Kidney (tissue), 22 donors: ENCODE results near the gene DUSP16. TPM values are rescaled to one million over a fixed set of nuclear protein-coding genes. Genes with fewer than 3 reads are reported as not detected.
A peak's percentile ranks its signal among the peaks of the same experiment; 100 is the strongest.

Experiments used
- DNase-seq, 5 donors: peaks; one replicate each; pipeline ENCODE4 v3.0.0-alpha.2; 2013 to 2020
- FAIRE-seq: peaks from 2 replicates; lab custom pipeline; 2012; peaks lifted over from hg19 to GRCh38; lab: Jason Lieb, UNC
- H3K27ac ChIP-seq, 2 donors: one replicate each; pipeline ENCODE4 v1.7.0; 2013; ENCODE audit warnings: low read depth in 2 of 2, low read length in 2 of 2, inconsistent platforms in 1 of 2
- H3K27me3 ChIP-seq: one replicate; pipeline ENCODE4 v1.7.1; 2013; ENCODE audit warnings: low read length, inconsistent platforms; ENCODE audit not compliant: control insufficient read depth, insufficient read depth
- H3K36me3 ChIP-seq, 3 donors: one replicate each; pipeline versions ENCODE4 v1.7.0 to v1.7.1; 2013; ENCODE audit warnings: low read length in 3 of 3, control low read depth in 1 of 3, inconsistent platforms in 1 of 3; ENCODE audit not compliant: insufficient read depth in 3 of 3, control insufficient read depth in 2 of 3
- H3K4me1 ChIP-seq, 3 donors: one replicate each; pipeline versions ENCODE4 v1.7.0 to v1.7.1; 2013; ENCODE audit warnings: low read length in 3 of 3, inconsistent platforms in 1 of 3, low read depth in 1 of 3; ENCODE audit not compliant: control insufficient read depth in 2 of 3, insufficient read depth in 2 of 3
- H3K4me3 ChIP-seq, 3 donors: one replicate each; pipeline versions ENCODE4 v1.7.0 to v1.8.1; 2013; ENCODE audit warnings: low read length in 3 of 3, control low read depth in 1 of 3, inconsistent platforms in 1 of 3
- H3K9ac ChIP-seq, 3 donors: one replicate each; pipeline versions ENCODE4 v1.7.0 to v1.7.1; 2013; ENCODE audit warnings: low read length in 3 of 3, control low read depth in 1 of 3, inconsistent platforms in 1 of 3
- H3K9me3 ChIP-seq, 3 donors: one replicate each; pipeline versions ENCODE4 v1.7.0 to v1.7.1; 2013; ENCODE audit warnings: low read length in 3 of 3, control low read depth in 1 of 3, inconsistent platforms in 1 of 3; ENCODE audit not compliant: control insufficient read depth in 2 of 3, insufficient read depth in 1 of 3
- CTCF ChIP-seq: IDR thresholded peaks from 3 replicates; pipeline ENCODE4 v1.5.1; 2012; ENCODE audit warnings: mild to moderate bottlenecking, moderate library complexity, borderline replicate concordance; ENCODE audit not compliant: insufficient read depth; ENCODE audit errors: extremely low read depth
- intact Hi-C: fragments of 100-400 bp; cut with DNase I; formaldehyde crosslinking; loops from one replicate; pipeline ENCODE4 v1.11.1; 2022
- long read RNA-seq, 10 donors: library from polyadenylated mRNA in 1 of 10; unstranded in 1 of 10; transcript quantifications; one replicate each; pipeline ENCODE4 v2.0.0 and lab custom pipeline, GENCODE V29; 2021 to 2026
- polyA plus RNA-seq: library from polyadenylated mRNA; stranded (reverse); fragments of 350-450 nt; fragmentation: Illumina TruSeq; extraction: RNeasy Lipid Tissue Mini Kit (QIAGEN cat#74804); gene quantifications from one replicate; pipeline ENCODE4 v1.2.3, GENCODE V29; 2014; ENCODE audit warnings: low read depth, low replicate concordance; ENCODE audit not compliant: insufficient read depth
- total RNA-seq: library from RNA; stranded (reverse); fragmentation: NEBNext Ultra II Directional; extraction: Animal tissue kit (Norgen Biotek cat#: 25700); gene quantifications from one replicate; pipeline ENCODE4 v1.2.1, GENCODE V29; 2021
- donor health status: control.
- donor health status: control.
- donor health status: control.
- donor health status: control.
- donor health status: control.
- donor health status: DM: yes; HTN: yes; CAD: no.
- donor health status: Normal renal cell carcinoma (clear cell type).

The DUSP16 gene
- total RNA-seq (27.4 TPM), polyA plus RNA-seq (6.6 TPM)
- long read RNA-seq, donor 1, full-length matches to known transcripts, result 1 of 1 reads
- long read RNA-seq, donor 1, partial matches to known transcripts, result 0 of 1 reads
- long read RNA-seq, donor 1, other reads (novel, unspliced or antisense), result 0 of 1 reads
- long read RNA-seq, donor 2, full-length matches to known transcripts, result 1 of 6 reads
- long read RNA-seq, donor 2, partial matches to known transcripts, result 5 of 6 reads
- long read RNA-seq, donor 2, other reads (novel, unspliced or antisense), result 0 of 6 reads
- long read RNA-seq, donor 3, full-length matches to known transcripts, result 3 of 11 reads
- long read RNA-seq, donor 3, partial matches to known transcripts, result 8 of 11 reads
- long read RNA-seq, donor 3, other reads (novel, unspliced or antisense), result 0 of 11 reads
- long read RNA-seq, donor 4, full-length matches to known transcripts, result 4 of 13 reads
- long read RNA-seq, donor 4, partial matches to known transcripts, result 9 of 13 reads
- long read RNA-seq, donor 4, other reads (novel, unspliced or antisense), result 0 of 13 reads
- long read RNA-seq, donor 5, result 0 reads
- long read RNA-seq, donor 6, result 0 reads
- long read RNA-seq, donor 7, partial matches to known transcripts, result 0 of 13 reads
- long read RNA-seq, donor 7, other reads (novel, unspliced or antisense), result 12 of 13 reads
- long read RNA-seq, donor 8, full-length matches to known transcripts, result 2 of 9 reads
- long read RNA-seq, donor 8, partial matches to known transcripts, result 7 of 9 reads
- long read RNA-seq, donor 8, other reads (novel, unspliced or antisense), result 0 of 9 reads
- long read RNA-seq, donor 9, full-length matches to known transcripts, result 2 of 2 reads
- long read RNA-seq, donor 9, partial matches to known transcripts, result 0 of 2 reads
- long read RNA-seq, donor 9, other reads (novel, unspliced or antisense), result 0 of 2 reads
- long read RNA-seq, donor 10, full-length matches to known transcripts, result 3 of 3 reads
- long read RNA-seq, donor 10, partial matches to known transcripts, result 0 of 3 reads
- long read RNA-seq, donor 10, other reads (novel, unspliced or antisense), result 0 of 3 reads

GRCh38 chr12:12562585-12563261 is at the start of gene DUSP16:
TSS of gene DUSP16 (minus strand) at chr12:12562863. CDS start at chr12:12521098, 41,765 bp downstream.
- H3K4me1 ChIP-seq, result peaks cover 0 to 21% (median 0%) of the 10 kb centered on the region in 3 donors
- no peaks in the 10 kb centered on the region for H3K36me3 ChIP-seq
- TF ChIP-seq CTCF, result no peak
- H3K4me3 ChIP-seq, result peak within 1 kb of the TSS; percentile 80 to 85 (median 80)
- H3K27me3 ChIP-seq, result no peaks in the 10 kb centered on the region
- peak within 1 kb of the TSS; percentile 96 to 97 for H3K27ac ChIP-seq
- DNase-seq (peak; percentile 94 to 98 (median 97)), FAIRE-seq (no peak)
- intact Hi-C loops, result loop anchor here (10.0 kb wide), 1 partner anchor 188 kb away; no protein-coding TSS in a partner anchor
- H3K9me3 ChIP-seq, result no peaks in the 10 kb centered on the region
- H3K9ac ChIP-seq, result peak within 1 kb of the TSS; percentile 64 to 97 (median 92)

- intact Hi-C loops, result no loop called here
- peak overlapping the region; percentile 54 to 91 (median 90) for H3K4me3 ChIP-seq
- FAIRE-seq, result no peak
- peak overlapping the region; percentile 85 to 91 for H3K27ac ChIP-seq
- H3K4me1 ChIP-seq, result peaks cover 0 to 7% (median 5%) of the 10 kb centered on the region in 3 donors
- H3K27me3 ChIP-seq, result no peaks in the 10 kb centered on the region
- TF ChIP-seq CTCF, result no peak
- peak overlapping the region; percentile 63 to 74 (median 74) for H3K9ac ChIP-seq
- no peaks in the 10 kb centered on the region for H3K9me3 ChIP-seq
- no peaks in the 10 kb centered on the region for H3K36me3 ChIP-seq
- DNase-seq, result peak in 2 of 5 donors; percentile 71 to 78
Measured at GRCh38 chr12:12612358-12612757, 49.7 kb upstream of the DUSP16 start.

GRCh38 chr12:12611512-12612306 is 49.0 kb upstream of the DUSP16 start, which contains the start of gene CREBL2:
TSS of gene CREBL2 (plus strand) at chr12:12611876. CDS start at chr12:12612173, 297 bp downstream.
- H3K27me3 ChIP-seq, result no peaks in the 10 kb centered on the region
- intact Hi-C loops, result no loop called here
- peaks cover 0 to 7% (median 5%) of the 10 kb centered on the region in 3 donors for H3K4me1 ChIP-seq
- no peaks in the 10 kb centered on the region for H3K36me3 ChIP-seq
- peak within 1 kb of the TSS; percentile 85 to 91 for H3K27ac ChIP-seq
- peak within 1 kb of the TSS; percentile 63 to 74 (median 74) for H3K9ac ChIP-seq
- DNase-seq (peak; percentile 95 to 98 (median 97)), FAIRE-seq (peak; percentile 46)
- peak within 1 kb of the TSS; percentile 54 to 91 (median 90) for H3K4me3 ChIP-seq
- no peak for TF ChIP-seq CTCF
- H3K9me3 ChIP-seq, result no peaks in the 10 kb centered on the region
